ENCODE measurements around the gene MZF1.
"Not testable (repeated sequence)": the region's sequence is repeated elsewhere in the genome, so short reads cannot be mapped to it uniquely, and the experiment has no call there.

MZF1 gene

GRCh38 chr19:58572818-58573657 lies at the start of gene MZF1:
Gene MZF1, minus strand, starts transcription at chr19:58573335. Its CDS starts 1,946 bp downstream, at chr19:58571389.
- DNase-seq = no peak

GRCh38 chr19:58607213-58607612 lies 34.1 kb upstream of the MZF1 start:
- DNase-seq = not testable (repeated sequence)

- DNase-seq = not testable (repeated sequence)
Observed at GRCh38 chr19:58606251-58606896, 33.2 kb upstream of the MZF1 start.

GRCh38 chr19:58586133-58586765 lies 13.1 kb upstream of the MZF1 start:
- DNase-seq = no peak

- no peak for DNase-seq
Observed at GRCh38 chr19:58585442-58586132, 12.5 kb upstream of the MZF1 start.

GRCh38 chr19:58584498-58585441 lies 11.6 kb upstream of the MZF1 start:
- no peak for DNase-seq

- DNase-seq = no peak
Observed at GRCh38 chr19:58582985-58583384, 9.8 kb upstream of the MZF1 start.

- no peak for DNase-seq
Observed at GRCh38 chr19:58581227-58582141, 8.3 kb upstream of the MZF1 start.

GRCh38 chr19:58579473-58580142 lies 6.5 kb upstream of the MZF1 start:
- DNase-seq = no peak

GRCh38 chr19:58578012-58578925 lies 5.1 kb upstream of the MZF1 start:
- no peak for DNase-seq

- DNase-seq = not testable (repeated sequence)
Observed at GRCh38 chr19:58577581-58577980, 4.4 kb upstream of the MZF1 start.

- DNase-seq = no peak
Observed at GRCh38 chr19:58575183-58576041, 2.3 kb upstream of the MZF1 start.

GRCh38 chr19:58573658-58574164 lies 576 bp upstream of the MZF1 start:
- no peak for DNase-seq

GRCh38 chr19:58572026-58572817 lies 913 bp downstream of the MZF1 start:
- no peak for DNase-seq

GRCh38 chr19:58571575-58571947 lies 1.6 kb downstream of the MZF1 start:
- DNase-seq = no peak

- DNase-seq = no peak
Observed at GRCh38 chr19:58570770-58571574, 2.2 kb downstream of the MZF1 start.
